Fibroblast of villous mesenchyme (primary cell): ENCODE results near the gene TAF1C. TPM values are rescaled to one million over a fixed set of nuclear protein-coding genes. Genes with fewer than 3 reads are reported as not detected.

Source experiments
- DNase-seq: peaks from one replicate; pipeline ENCODE4 v3.0.0-alpha.2; 2010; ENCODE audit warnings: low read depth
- H3K4me3 ChIP-seq: 2 replicates; pipeline ENCODE4 v1.5.1; 2011; ENCODE audit warnings: low read depth, mild to moderate bottlenecking, low read length
- CTCF ChIP-seq: IDR thresholded peaks from 2 replicates; pipeline ENCODE4 v1.5.1; 2012; ENCODE audit warnings: low read depth, mild to moderate bottlenecking, low read length; ENCODE audit not compliant: insufficient read depth
- total RNA-seq: library from RNA; depleted of rRNA; stranded (reverse); fragments of >200 nt; gene quantifications from 2 replicates; pipeline ENCODE4 v1.2.3, GENCODE V29; 2012

The TAF1C gene
- total RNA-seq, 1 donor, result 19.4 TPM

- DNase-seq, result no peak
- no peak for TF ChIP-seq CTCF
- no peak overlapping the region for H3K4me3 ChIP-seq
These were observed 13.0 kb upstream of the TAF1C start for GRCh38 chr16:84199861-84200260.

GRCh38 chr16:84199097-84199496 is 12.2 kb upstream of the TAF1C start:
- H3K4me3 ChIP-seq, result no peak overlapping the region
- no peak for DNase-seq
- no peak for TF ChIP-seq CTCF

GRCh38 chr16:84198401-84198800 is 11.5 kb upstream of the TAF1C start:
- no peak for TF ChIP-seq CTCF

GRCh38 chr16:84197466-84198128 is 10.7 kb upstream of the TAF1C start:
- no peak overlapping the region for H3K4me3 ChIP-seq
- DNase-seq, result no peak
- no peak for TF ChIP-seq CTCF

More at GRCh38 chr16:84198401-84198800, 11.5 kb upstream of the TAF1C start:
- H3K4me3 ChIP-seq, result no peak overlapping the region
- peak; percentile 45 for DNase-seq

GRCh38 chr16:84196727-84197394 is 10.0 kb upstream of the TAF1C start:
- no peak for DNase-seq
- H3K4me3 ChIP-seq, result no peak overlapping the region
- no peak for TF ChIP-seq CTCF

GRCh38 chr16:84196101-84196500 is 9.2 kb upstream of the TAF1C start:
- no peak overlapping the region for H3K4me3 ChIP-seq
- no peak for TF ChIP-seq CTCF
- no peak for DNase-seq
